ENCODE results near the gene HOXA4. TPM values are rescaled to one million over a fixed set of nuclear protein-coding genes. Genes with fewer than 3 reads are reported as not detected.

HOXA4 gene
- total RNA-seq, 1 donor from 2014 or later = not detected

DNA sequence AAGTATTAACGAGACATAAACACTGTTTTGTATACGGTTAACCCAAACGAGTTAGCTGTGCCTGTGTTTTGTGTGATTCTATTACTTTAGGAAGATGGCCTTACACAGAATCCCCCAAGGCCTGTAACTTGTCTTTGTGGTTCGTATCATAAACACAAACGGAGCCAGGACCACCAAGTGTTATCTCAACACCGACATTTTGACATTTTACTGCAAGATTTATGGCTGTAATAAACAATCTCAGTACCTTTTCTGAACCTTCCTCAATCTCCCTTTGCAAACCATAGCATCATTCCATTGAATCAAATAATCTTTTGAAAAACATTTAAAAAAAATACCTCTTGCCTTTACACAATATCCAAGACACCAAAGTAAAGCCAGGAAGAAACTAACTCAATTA lies 2.4 kb upstream of the HOXA4 start:
- H3K36me3 Mint-ChIP-seq = peaks cover 2% of the 10 kb centered on the region
- TF ChIP-seq, protein P1, sequence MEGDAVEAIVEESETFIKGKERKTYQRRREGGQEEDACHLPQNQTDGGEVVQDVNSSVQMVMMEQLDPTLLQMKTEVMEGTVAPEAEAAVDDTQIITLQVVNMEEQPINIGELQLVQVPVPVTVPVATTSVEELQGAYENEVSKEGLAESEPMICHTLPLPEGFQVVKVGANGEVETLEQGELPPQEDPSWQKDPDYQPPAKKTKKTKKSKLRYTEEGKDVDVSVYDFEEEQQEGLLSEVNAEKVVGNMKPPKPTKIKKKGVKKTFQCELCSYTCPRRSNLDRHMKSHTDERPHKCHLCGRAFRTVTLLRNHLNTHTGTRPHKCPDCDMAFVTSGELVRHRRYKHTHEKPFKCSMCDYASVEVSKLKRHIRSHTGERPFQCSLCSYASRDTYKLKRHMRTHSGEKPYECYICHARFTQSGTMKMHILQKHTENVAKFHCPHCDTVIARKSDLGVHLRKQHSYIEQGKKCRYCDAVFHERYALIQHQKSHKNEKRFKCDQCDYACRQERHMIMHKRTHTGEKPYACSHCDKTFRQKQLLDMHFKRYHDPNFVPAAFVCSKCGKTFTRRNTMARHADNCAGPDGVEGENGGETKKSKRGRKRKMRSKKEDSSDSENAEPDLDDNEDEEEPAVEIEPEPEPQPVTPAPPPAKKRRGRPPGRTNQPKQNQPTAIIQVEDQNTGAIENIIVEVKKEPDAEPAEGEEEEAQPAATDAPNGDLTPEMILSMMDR (IDR thresholded peaks at IDR 0.05) = no peak
- TF ChIP-seq EZH2 (IDR thresholded peaks at IDR 0.05) = no peak
- no peak for TF ChIP-seq EZH2phosphoT487 (IDR thresholded peaks at IDR 0.05)
- Histone ChIP-seq H3K4me1 (no peaks in the 10 kb centered on the region), H3K36me3 (no peaks in the 10 kb centered on the region), H3K4me3 (no peak overlapping the region), H2AFZ (replicated peaks) (no peak overlapping the region), H4K20me1 (ENCODE audit: low read depth) (peaks cover 78% of the 10 kb centered on the region), H3K9me3 (ENCODE audit: low read depth) (no peaks in the 10 kb centered on the region), H3K27ac (no peak overlapping the region), H3K4me2 (no peak overlapping the region), H3F3A (ENCODE audit: low read depth) (no peaks in the 10 kb centered on the region), H3K9ac (no peak overlapping the region), H3K79me2 (ENCODE audit: low read depth) (no peaks in the 10 kb centered on the region), H3K27me3 (peaks cover 100% of the 10 kb centered on the region)
- H3K4me1 Mint-ChIP-seq = no peaks in the 10 kb centered on the region
- peaks cover 21% of the 10 kb centered on the region for H3K9me3 Mint-ChIP-seq
- peaks cover 86% of the 10 kb centered on the region for H3K27me3 Mint-ChIP-seq (ENCODE audit: insufficient read depth, low read depth)
- H3K27ac Mint-ChIP-seq = no peak overlapping the region
- no peak for DNase-seq (ENCODE audit: low spot score)
- H3K4me3 Mint-ChIP-seq = no peak overlapping the region

DNA sequence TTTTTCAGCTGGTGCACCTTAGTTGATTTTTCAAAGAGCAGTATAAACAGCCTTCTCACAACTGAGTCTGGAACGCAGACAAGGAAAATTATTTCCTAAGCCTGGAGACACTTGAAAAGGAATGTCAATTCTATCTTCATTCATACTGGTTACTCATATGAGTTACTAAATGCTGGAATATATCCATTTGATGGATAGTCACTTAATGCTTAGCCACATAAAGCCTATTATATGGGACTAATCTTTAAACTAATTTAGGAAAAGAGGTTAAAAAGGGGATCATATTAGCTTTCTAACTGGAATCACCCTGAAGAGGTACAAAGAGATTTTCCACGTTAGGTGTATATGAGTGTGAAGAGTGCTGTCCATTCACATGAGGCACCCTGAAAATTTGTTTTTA lies 1.7 kb upstream of the HOXA4 start:
- no peak for DNase-seq (ENCODE audit: low spot score)
- Histone ChIP-seq H3K4me2 (no peak overlapping the region), H3K79me2 (ENCODE audit: low read depth) (no peaks in the 10 kb centered on the region), H3K9ac (no peak overlapping the region), H2AFZ (replicated peaks) (no peak overlapping the region), H3K36me3 (no peaks in the 10 kb centered on the region), H3K4me1 (no peaks in the 10 kb centered on the region), H3K4me3 (no peak overlapping the region), H3K9me3 (ENCODE audit: low read depth) (no peaks in the 10 kb centered on the region), H3K27ac (no peak overlapping the region), H4K20me1 (ENCODE audit: low read depth) (peaks cover 78% of the 10 kb centered on the region), H3F3A (ENCODE audit: low read depth) (no peaks in the 10 kb centered on the region), H3K27me3 (peaks cover 100% of the 10 kb centered on the region)
- peaks cover 86% of the 10 kb centered on the region for H3K27me3 Mint-ChIP-seq (ENCODE audit: insufficient read depth, low read depth)
- no peak overlapping the region for H3K4me3 Mint-ChIP-seq
- H3K27ac Mint-ChIP-seq = no peak overlapping the region
- no peaks in the 10 kb centered on the region for H3K4me1 Mint-ChIP-seq
- no peak for TF ChIP-seq EZH2phosphoT487 (IDR thresholded peaks at IDR 0.05)
- TF ChIP-seq EZH2 (IDR thresholded peaks at IDR 0.05) = no peak
- TF ChIP-seq, protein P1 (IDR thresholded peaks at IDR 0.05) = no peak
- peaks cover 2% of the 10 kb centered on the region for H3K36me3 Mint-ChIP-seq
- H3K9me3 Mint-ChIP-seq = peaks cover 21% of the 10 kb centered on the region

DNA sequence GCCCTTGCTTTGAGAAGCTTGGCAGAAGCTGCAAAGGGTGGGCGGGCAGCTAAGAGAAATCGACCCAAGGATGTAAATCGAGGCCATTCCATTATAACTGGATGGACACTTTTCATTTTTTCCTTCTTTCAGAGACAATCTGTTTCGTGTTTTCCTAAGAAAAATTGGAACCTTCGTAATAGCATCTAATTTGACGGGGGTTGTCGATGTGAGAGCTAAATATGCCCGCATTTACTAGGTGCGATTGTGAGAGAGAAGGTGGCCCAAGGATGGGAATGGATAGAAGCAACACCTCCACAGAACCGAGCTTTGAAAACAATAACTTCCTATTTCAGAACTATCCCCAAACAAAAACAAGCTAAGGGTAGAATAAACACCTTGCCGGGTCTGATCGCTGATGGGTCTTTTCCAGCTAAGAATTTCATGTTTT lies 848 bp upstream of the HOXA4 start:
- Mint-ChIP-seq H3K36me3 (peaks cover 2% of the 10 kb centered on the region), H3K27me3 (ENCODE audit: insufficient read depth, low read depth) (peaks cover 86% of the 10 kb centered on the region), H3K27ac (no peak overlapping the region), H3K4me3 (peak overlapping the region; percentile 50), H3K9me3 (peaks cover 21% of the 10 kb centered on the region), H3K4me1 (no peaks in the 10 kb centered on the region)
- Histone ChIP-seq H3K36me3 (no peaks in the 10 kb centered on the region), H3K27me3 (peaks cover 100% of the 10 kb centered on the region), H3K79me2 (ENCODE audit: low read depth) (no peaks in the 10 kb centered on the region), H2AFZ (replicated peaks) (no peak overlapping the region), H3K4me1 (no peaks in the 10 kb centered on the region), H3K4me3 (peak overlapping the region; percentile 41), H3K4me2 (peak overlapping the region; percentile 62), H3K9me3 (ENCODE audit: low read depth) (no peaks in the 10 kb centered on the region), H3K27ac (no peak overlapping the region), H3F3A (ENCODE audit: low read depth) (no peaks in the 10 kb centered on the region), H4K20me1 (ENCODE audit: low read depth) (peaks cover 77% of the 10 kb centered on the region), H3K9ac (no peak overlapping the region)
- no peak for DNase-seq (ENCODE audit: low spot score)
- peak; percentile 56 for TF ChIP-seq EZH2 (IDR thresholded peaks at IDR 0.05)
- TF ChIP-seq EZH2phosphoT487 (IDR thresholded peaks at IDR 0.05) = no peak

DNA sequence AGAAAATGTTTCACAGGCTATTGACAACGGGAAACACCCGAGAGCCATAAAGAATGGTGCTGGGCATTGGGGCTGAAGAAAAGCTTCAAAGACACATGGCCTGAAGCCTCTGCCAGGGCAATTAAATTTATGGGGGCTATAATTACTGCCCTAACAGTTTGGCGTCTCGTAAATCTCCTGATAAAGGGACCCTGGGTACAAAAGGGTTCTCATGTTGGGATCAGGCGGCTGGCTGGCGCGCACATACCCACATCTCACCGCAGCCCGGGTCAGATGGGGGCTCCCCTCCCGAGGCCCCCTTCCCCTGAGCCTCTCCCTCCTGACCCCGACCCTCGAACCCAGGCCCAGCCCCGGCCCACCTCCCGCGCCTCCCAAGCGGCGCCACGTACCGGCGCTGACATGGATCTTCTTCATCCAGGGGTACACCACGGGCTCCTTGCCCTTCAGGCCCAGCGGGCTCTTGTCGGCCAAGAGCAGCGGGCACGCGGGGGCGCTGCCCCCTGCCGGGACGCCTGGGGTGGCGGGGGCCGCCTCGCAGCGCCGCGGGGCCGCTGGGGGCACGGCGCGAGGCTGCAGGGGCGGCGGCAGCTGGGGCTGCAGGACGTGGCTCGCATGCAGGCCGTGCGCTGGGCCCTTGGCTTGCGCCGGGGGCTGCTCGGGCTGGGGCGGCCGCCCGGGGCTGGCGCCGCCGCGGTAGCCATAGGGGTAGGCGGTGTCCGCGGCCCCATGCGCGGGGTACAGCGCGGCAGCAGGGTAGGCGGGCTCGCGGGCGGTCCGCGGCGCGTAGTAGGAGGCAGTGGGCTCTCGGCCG lies 623 bp downstream of the HOXA4 start:
- TF ChIP-seq, protein P1 (IDR thresholded peaks at IDR 0.05) = no peak
- TF ChIP-seq EZH2phosphoT487 (IDR thresholded peaks at IDR 0.05) (peak; percentile 14), EZH2 (IDR thresholded peaks at IDR 0.05) (peak; percentile 79)
- peaks cover 100% of the 10 kb centered on the region for H3K27me3 ChIP-seq
- Mint-ChIP-seq H3K4me1 (no peaks in the 10 kb centered on the region), H3K4me3 (no peak overlapping the region), H3K27me3 (ENCODE audit: insufficient read depth, low read depth) (peaks cover 85% of the 10 kb centered on the region), H3K9me3 (peaks cover 21% of the 10 kb centered on the region), H3K36me3 (peaks cover 2% of the 10 kb centered on the region), H3K27ac (no peak overlapping the region)
- no peaks in the 10 kb centered on the region for H3K79me2 ChIP-seq (ENCODE audit: low read depth)
- peak overlapping the region; percentile 41 for H3K4me3 ChIP-seq
- peaks cover 77% of the 10 kb centered on the region for H4K20me1 ChIP-seq (ENCODE audit: low read depth)
- no peak overlapping the region for H3K27ac ChIP-seq
- no peaks in the 10 kb centered on the region for H3K9me3 ChIP-seq (ENCODE audit: low read depth)
- H3K36me3 ChIP-seq = no peaks in the 10 kb centered on the region
- H3K4me1 ChIP-seq = no peaks in the 10 kb centered on the region
- peak; percentile 44 for DNase-seq (ENCODE audit: low spot score)
- H3K4me2 ChIP-seq = peak overlapping the region; percentile 62
- H2AFZ ChIP-seq (replicated peaks) = no peak overlapping the region
- no peaks in the 10 kb centered on the region for H3F3A ChIP-seq (ENCODE audit: low read depth)
- no peak overlapping the region for H3K9ac ChIP-seq

All from neural progenitor cell (in vitro differentiated cells).